Measurements from ENCODE around the gene YPEL3. TPM values are rescaled to one million over a fixed set of nuclear protein-coding genes. Genes with fewer than 3 reads are reported as not detected.
A peak's percentile ranks its signal among the peaks of the same experiment; 100 is the strongest.

The YPEL3 gene
- total RNA-seq, 1 donor from 2014 or later = 36.9 TPM

- Mint-ChIP-seq H3K4me3 (peak overlapping the region; percentile 65), H3K9me3 (peaks cover 28% of the 10 kb centered on the region), H3K4me1 (peaks cover 20% of the 10 kb centered on the region), H3K27ac (peak overlapping the region; percentile 83), H3K27me3 (ENCODE audit: low read depth) (no peaks in the 10 kb centered on the region), H3K36me3 (peaks cover 23% of the 10 kb centered on the region)
- no peak for TF ChIP-seq CTCF (IDR thresholded peaks at IDR 0.05; ENCODE audit: unreplicated experiment)
- DNase-seq (ENCODE audit: low spot score in 2 of 2, unreplicated experiment in 2 of 2) = no peak
These were observed 1.0 kb upstream of the YPEL3 start for GRCh38 chr16:30096862-30097563.

GRCh38 chr16:30095166-30096078 lies 591 bp downstream of the YPEL3 start:
- H3K36me3 Mint-ChIP-seq = peaks cover 23% of the 10 kb centered on the region
- no peak for DNase-seq (ENCODE audit: low spot score in 2 of 2, unreplicated experiment in 2 of 2)
- no peak for TF ChIP-seq CTCF (IDR thresholded peaks at IDR 0.05; ENCODE audit: unreplicated experiment)
- H3K4me3 Mint-ChIP-seq = peak overlapping the region; percentile 74
- H3K27me3 Mint-ChIP-seq (ENCODE audit: low read depth) = no peaks in the 10 kb centered on the region
- H3K4me1 Mint-ChIP-seq = peaks cover 24% of the 10 kb centered on the region
- peaks cover 21% of the 10 kb centered on the region for H3K9me3 Mint-ChIP-seq
- peak overlapping the region; percentile 81 for H3K27ac Mint-ChIP-seq

- H3K27ac Mint-ChIP-seq = peak overlapping the region; percentile 81
- TF ChIP-seq CTCF (IDR thresholded peaks at IDR 0.05; ENCODE audit: unreplicated experiment) = no peak
- peak overlapping the region; percentile 74 for H3K4me3 Mint-ChIP-seq
- H3K4me1 Mint-ChIP-seq = peaks cover 30% of the 10 kb centered on the region
- H3K27me3 Mint-ChIP-seq (ENCODE audit: low read depth) = no peaks in the 10 kb centered on the region
- H3K9me3 Mint-ChIP-seq = peaks cover 21% of the 10 kb centered on the region
- H3K36me3 Mint-ChIP-seq = peaks cover 23% of the 10 kb centered on the region
- no peak for DNase-seq (ENCODE audit: low spot score in 2 of 2, unreplicated experiment in 2 of 2)
These were observed 1.4 kb downstream of the YPEL3 start for GRCh38 chr16:30094541-30095165.

- peak in 1 of 2 experiments; percentile 68 for DNase-seq (ENCODE audit: low spot score in 2 of 2, unreplicated experiment in 2 of 2)
- Mint-ChIP-seq H3K27me3 (ENCODE audit: low read depth) (no peaks in the 10 kb centered on the region), H3K4me1 (peaks cover 30% of the 10 kb centered on the region), H3K4me3 (peak overlapping the region; percentile 77), H3K9me3 (peaks cover 8% of the 10 kb centered on the region), H3K36me3 (peaks cover 12% of the 10 kb centered on the region), H3K27ac (peak overlapping the region; percentile 82)
- TF ChIP-seq CTCF (IDR thresholded peaks at IDR 0.05; ENCODE audit: unreplicated experiment) = peak; percentile 9
These were observed 3.5 kb downstream of the YPEL3 start for GRCh38 chr16:30092373-30093010.

All from mesothelial cell of epicardium (in vitro differentiated cells).